CD4-positive, CD25-positive, alpha-beta regulatory T cell (primary cell): ENCODE data around the gene VNN1. TPM values are rescaled to one million over a fixed set of nuclear protein-coding genes. Genes with fewer than 3 reads are reported as not detected.
A peak's percentile ranks its signal among the peaks of the same experiment; 100 is the strongest.
"Not testable (repeated sequence)": the region's sequence is repeated elsewhere in the genome, so short reads cannot be mapped to it uniquely, and the experiment has no call there.

Experiments used
- ATAC-seq, 2 donors: fragments of 150-1000 bp; cut with Tn5 transposase; one replicate each; pipeline ENCODE4 v1.10.0; 2021; ENCODE audit warnings: low read depth in 2 of 2, moderate number of reproducible peaks in 2 of 2, moderate library complexity in 1 of 2
- DNase-seq, 3 donors: peaks; one replicate each; pipeline versions ENCODE4 v3.0.0 to v3.0.0-alpha.2; 2012 to 2022; ENCODE audit warnings: mixed read lengths in 1 of 3
- H3K27ac ChIP-seq: one replicate; pipeline ENCODE4 v1.7.0; 2013; ENCODE audit warnings: mild to moderate bottlenecking, low read length; ENCODE audit not compliant: insufficient read depth, poor library complexity, severe bottlenecking
- H3K27me3 ChIP-seq: one replicate; pipeline ENCODE4 v1.7.0; 2013; ENCODE audit warnings: low read length; ENCODE audit not compliant: control insufficient read depth, insufficient read depth
- H3K36me3 ChIP-seq: one replicate; pipeline ENCODE4 v1.7.0; 2013; ENCODE audit warnings: mild to moderate bottlenecking, low read length, moderate library complexity; ENCODE audit not compliant: control insufficient read depth, insufficient read depth
- H3K4me1 ChIP-seq: 2 replicates; pipeline ENCODE4 v1.7.0; 2013; ENCODE audit warnings: mild to moderate bottlenecking, low read length; ENCODE audit not compliant: insufficient read depth, control insufficient read depth, poor library complexity, severe bottlenecking
- H3K4me3 ChIP-seq: one replicate; pipeline ENCODE4 v1.7.0; 2013; ENCODE audit warnings: low read depth, mild to moderate bottlenecking, low read length, moderate library complexity
- H3K9me3 ChIP-seq, 2 experiments: 1 replicate in 1 of 2; 2 replicates in 1 of 2; pipeline ENCODE4 v1.7.0; 2013; ENCODE audit warnings: low read length in 2 of 2, mild to moderate bottlenecking in 1 of 2, moderate library complexity in 1 of 2; ENCODE audit not compliant: control insufficient read depth in 2 of 2
- H3K27ac Mint-ChIP-seq, 3 donors: one replicate each; pipeline ENCODE4 v1.8.0; 2020 to 2022; ENCODE audit warnings: mild to moderate bottlenecking in 3 of 3, mixed read lengths in 3 of 3, moderate library complexity in 2 of 3
- H3K27me3 Mint-ChIP-seq: one replicate; pipeline ENCODE4 v1.8.0; 2022; ENCODE audit warnings: mild to moderate bottlenecking, mixed read lengths
- H3K36me3 Mint-ChIP-seq: one replicate; pipeline ENCODE4 v1.8.0; 2020; ENCODE audit warnings: mixed read lengths
- H3K4me1 Mint-ChIP-seq, 4 donors: one replicate each; pipeline ENCODE4 v1.8.0; 2020 to 2022; ENCODE audit warnings: mixed read lengths in 4 of 4, mild to moderate bottlenecking in 1 of 4
- H3K4me3 Mint-ChIP-seq, 4 donors: one replicate each; pipeline ENCODE4 v1.8.0; 2020 to 2022; ENCODE audit warnings: mild to moderate bottlenecking in 4 of 4, mixed read lengths in 4 of 4, moderate library complexity in 3 of 4
- H3K9me3 Mint-ChIP-seq, 7 donors: one replicate each; pipeline ENCODE4 v1.8.0; 2020 to 2022; ENCODE audit warnings: mixed read lengths in 7 of 7, mild to moderate bottlenecking in 3 of 7, moderate library complexity in 2 of 7
- polyA plus RNA-seq, 4 donors: library from polyadenylated mRNA; unstranded; fragments of 300-500 nt; fragmentation: Illumina TruSeq; gene quantifications; one replicate each; pipeline ENCODE4 v1.2.3, GENCODE V29; 2021
- total RNA-seq: library from RNA; stranded (reverse); gene quantifications from one replicate; pipeline ENCODE4 v1.2.3, GENCODE V29; 2022

Gene VNN1
- total and polyA plus RNA-seq, 5 donors from 2014 or later, result 0.07 TPM; not detected in 4

DNA sequence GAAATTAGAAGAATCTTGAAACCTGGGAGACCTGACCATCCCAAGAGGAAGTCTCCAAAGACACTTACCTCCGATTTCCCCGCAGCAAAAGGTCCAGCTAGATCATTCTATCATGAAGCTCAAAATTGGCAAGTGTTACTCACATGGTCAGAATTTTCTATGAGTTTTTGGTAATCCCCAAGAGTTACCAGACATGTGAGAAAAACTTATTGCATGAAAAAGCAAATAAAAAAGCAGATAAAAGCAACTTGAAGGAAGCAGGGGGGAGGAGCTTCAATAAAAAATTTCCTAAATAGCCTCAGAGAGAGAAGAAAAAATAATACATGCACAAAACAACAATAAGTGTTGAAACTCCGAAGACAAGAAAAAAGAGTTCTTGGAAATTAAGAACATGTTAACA, 27.3 kb downstream of the VNN1 start:
- Mint-ChIP-seq H3K4me1 (no peaks in the 10 kb centered on the region), H3K4me3 (no peak overlapping the region), H3K36me3 (no peaks in the 10 kb centered on the region), H3K27me3 (peaks cover 44% of the 10 kb centered on the region), H3K27ac (no peak overlapping the region), H3K9me3 (peaks cover 0 to 2% (median 0%) of the 10 kb centered on the region in 7 donors)
- DNase-seq (no peak), ATAC-seq (no peak)
- Histone ChIP-seq H3K4me3 (no peak overlapping the region), H3K4me1 (no peaks in the 10 kb centered on the region), H3K27me3 (peaks cover 1% of the 10 kb centered on the region), H3K27ac (no peak overlapping the region), H3K9me3 (no peaks in the 10 kb centered on the region), H3K36me3 (no peaks in the 10 kb centered on the region)

GRCh38 chr6:132685009-132685408, 28.8 kb downstream of the VNN1 start:
- H3K27me3 Mint-ChIP-seq, result peaks cover 30% of the 10 kb centered on the region
- Histone ChIP-seq H3K27ac (no peak overlapping the region), H3K4me3 (no peak overlapping the region), H3K4me1 (no peaks in the 10 kb centered on the region), H3K27me3 (peaks cover 1% of the 10 kb centered on the region), H3K9me3 (no peaks in the 10 kb centered on the region), H3K36me3 (no peaks in the 10 kb centered on the region)
- no peak overlapping the region for H3K4me3 Mint-ChIP-seq
- ATAC-seq, result no peak
- DNase-seq, result no peak
- no peaks in the 10 kb centered on the region for H3K4me1 Mint-ChIP-seq
- H3K9me3 Mint-ChIP-seq, result peaks cover 0 to 2% (median 0%) of the 10 kb centered on the region in 7 donors
- no peak overlapping the region for H3K27ac Mint-ChIP-seq
- no peaks in the 10 kb centered on the region for H3K36me3 Mint-ChIP-seq

DNA sequence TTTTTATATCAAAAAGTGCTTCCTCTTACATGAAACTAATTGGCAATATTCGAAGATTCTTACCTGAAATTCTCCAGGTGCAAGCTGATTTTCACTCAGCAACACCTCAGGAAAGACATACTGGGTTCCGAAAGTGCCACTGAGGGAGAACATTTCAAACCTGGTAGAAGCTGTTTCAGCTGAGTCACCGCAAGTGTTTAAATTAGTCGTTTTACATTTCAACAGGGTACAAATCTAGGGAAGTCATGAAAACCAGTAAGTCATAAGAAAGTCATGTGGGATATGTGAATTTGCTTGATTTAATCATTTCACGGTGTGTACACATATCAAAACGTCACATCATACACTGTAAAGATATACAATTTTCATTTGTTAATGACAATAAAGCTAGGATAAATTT, 29.6 kb downstream of the VNN1 start:
- Mint-ChIP-seq H3K4me1 (peaks cover 0 to 4% (median under 1%) of the 10 kb centered on the region in 4 donors), H3K27me3 (peaks cover 23% of the 10 kb centered on the region), H3K36me3 (no peaks in the 10 kb centered on the region), H3K9me3 (peaks cover 0 to 2% (median 0%) of the 10 kb centered on the region in 7 donors), H3K27ac (no peak overlapping the region), H3K4me3 (no peak overlapping the region)
- ATAC-seq, result no peak
- Histone ChIP-seq H3K9me3 (no peaks in the 10 kb centered on the region), H3K4me3 (no peak overlapping the region), H3K27me3 (peaks cover 1% of the 10 kb centered on the region), H3K27ac (no peak overlapping the region), H3K36me3 (no peaks in the 10 kb centered on the region), H3K4me1 (no peaks in the 10 kb centered on the region)
- DNase-seq, result no peak

DNA sequence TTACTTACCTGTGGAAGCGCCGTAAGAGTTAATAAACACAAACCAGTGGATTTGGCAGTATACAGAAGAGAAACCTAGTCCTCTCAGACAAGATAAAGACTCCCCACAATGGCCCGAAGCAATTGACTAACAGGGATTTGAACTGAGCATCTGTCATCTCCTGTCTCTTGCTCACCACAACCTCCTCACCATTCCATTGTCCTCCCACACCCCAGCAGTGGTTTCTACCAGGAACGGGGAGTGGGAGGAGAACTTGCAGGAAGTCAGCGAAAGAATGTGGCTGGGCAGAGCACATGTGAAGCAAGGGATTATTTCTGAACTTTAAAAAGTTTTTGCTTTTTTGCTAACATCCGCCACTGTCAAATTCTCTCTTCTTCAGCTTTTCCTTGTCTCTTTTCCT, 30.3 kb downstream of the VNN1 start:
- Mint-ChIP-seq H3K36me3 (no peaks in the 10 kb centered on the region), H3K9me3 (peaks cover 0 to 2% (median 0%) of the 10 kb centered on the region in 7 donors), H3K4me3 (no peak overlapping the region), H3K27me3 (peaks cover 21% of the 10 kb centered on the region), H3K27ac (no peak overlapping the region), H3K4me1 (peaks cover 0 to 10% (median 3%) of the 10 kb centered on the region in 4 donors)
- no peaks in the 10 kb centered on the region for H3K4me1 ChIP-seq
- H3K27ac ChIP-seq, result no peak overlapping the region
- H3K9me3 ChIP-seq, result no peaks in the 10 kb centered on the region
- DNase-seq (no peak), ATAC-seq (no peak)
- H3K27me3 ChIP-seq, result peaks cover 1% of the 10 kb centered on the region
- no peak overlapping the region for H3K4me3 ChIP-seq
- H3K36me3 ChIP-seq, result no peaks in the 10 kb centered on the region

GRCh38 chr6:132679094-132679493, 34.8 kb downstream of the VNN1 start:
- DNase-seq, result peak in 1 of 3 donors; percentile 18
- H3K27me3 Mint-ChIP-seq, ATAC-seq, H3K27me3 ChIP-seq, H3K36me3 Mint-ChIP-seq, H3K9me3 ChIP-seq, H3K4me3 Mint-ChIP-seq, H3K9me3 Mint-ChIP-seq, H3K27ac Mint-ChIP-seq, H3K4me3 ChIP-seq, H3K36me3 ChIP-seq, H3K4me1 ChIP-seq, H3K27ac ChIP-seq: not testable (repeated sequence)
- peaks cover 0 to 15% (median 3%) of the 10 kb centered on the region in 4 donors for H3K4me1 Mint-ChIP-seq

- DNase-seq (peak in 1 of 3 donors; percentile 74), ATAC-seq (no peak)
- H3K27ac ChIP-seq, result no peak overlapping the region
- Mint-ChIP-seq H3K9me3 (peaks cover 0 to 2% (median 0%) of the 10 kb centered on the region in 7 donors), H3K4me1 (peaks cover 0 to 15% (median 3%) of the 10 kb centered on the region in 4 donors), H3K27ac (no peak overlapping the region), H3K4me3 (no peak overlapping the region), H3K36me3 (no peaks in the 10 kb centered on the region), H3K27me3 (no peaks in the 10 kb centered on the region)
- no peaks in the 10 kb centered on the region for H3K4me1 ChIP-seq
- H3K9me3 ChIP-seq, result no peaks in the 10 kb centered on the region
- no peaks in the 10 kb centered on the region for H3K27me3 ChIP-seq
- no peaks in the 10 kb centered on the region for H3K36me3 ChIP-seq
- H3K4me3 ChIP-seq, result no peak overlapping the region
Observed at GRCh38 chr6:132675749-132676148, 38.1 kb downstream of the VNN1 start.

DNA sequence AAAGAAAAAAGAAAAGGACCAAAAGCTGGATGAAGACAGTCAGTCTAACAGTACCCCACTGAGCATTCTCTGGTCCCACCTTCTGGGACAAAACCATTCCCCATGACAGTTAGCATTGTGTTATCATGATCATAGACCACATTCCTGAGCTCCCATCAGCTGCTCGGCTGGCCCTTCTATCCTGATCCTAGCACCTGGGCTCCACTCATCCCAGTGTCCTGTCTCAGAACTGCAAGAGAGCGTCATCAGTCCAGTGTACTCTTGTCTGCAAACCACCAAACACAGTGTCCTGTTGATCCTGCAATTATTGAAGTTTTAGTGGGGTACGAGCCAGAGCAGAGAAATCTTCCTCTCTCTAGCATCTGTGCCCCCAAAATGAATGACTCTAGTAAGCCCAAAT, 38.9 kb downstream of the VNN1 start:
- ATAC-seq (no peak), DNase-seq (no peak)
- Histone ChIP-seq H3K4me3 (no peak overlapping the region), H3K9me3 (no peaks in the 10 kb centered on the region), H3K36me3 (no peaks in the 10 kb centered on the region), H3K27me3 (peaks cover 3% of the 10 kb centered on the region), H3K4me1 (no peaks in the 10 kb centered on the region), H3K27ac (no peak overlapping the region)
- Mint-ChIP-seq H3K27ac (peak overlapping the region in 1 of 3 donors; percentile 45), H3K9me3 (peaks cover 0 to 2% (median 0%) of the 10 kb centered on the region in 7 donors), H3K4me3 (no peak overlapping the region), H3K36me3 (no peaks in the 10 kb centered on the region), H3K4me1 (peaks cover 0 to 15% (median 3%) of the 10 kb centered on the region in 4 donors), H3K27me3 (no peaks in the 10 kb centered on the region)

- Histone ChIP-seq H3K4me1 (peaks cover 4% of the 10 kb centered on the region), H3K27ac (no peak overlapping the region), H3K27me3 (peaks cover 3% of the 10 kb centered on the region), H3K4me3 (no peak overlapping the region), H3K36me3 (no peaks in the 10 kb centered on the region), H3K9me3 (no peaks in the 10 kb centered on the region)
- Mint-ChIP-seq H3K9me3 (peaks cover 0 to 2% (median 0%) of the 10 kb centered on the region in 7 donors), H3K4me1 (peaks cover 0 to 9% (median 4%) of the 10 kb centered on the region in 4 donors), H3K27ac (no peak overlapping the region), H3K27me3 (peaks cover 4% of the 10 kb centered on the region), H3K4me3 (no peak overlapping the region), H3K36me3 (no peaks in the 10 kb centered on the region)
- DNase-seq, result no peak
- ATAC-seq, result no peak
Observed at GRCh38 chr6:132673376-132674094, 40.3 kb downstream of the VNN1 start.
